SK-N-SH treated with all-trans-retinoic acid at 6 μM for 48 hours (cell line): Measurements from ENCODE around the gene NCAPG2.

ENCODE experiments used
- ARNTL ChIP-seq: fragments of 450-650 bp; formaldehyde crosslinking; IDR thresholded peaks from 2 replicates; pipeline ENCODE4 v1.5.0; 2020; ENCODE audit warnings: low read depth, mild to moderate bottlenecking, moderate library complexity, borderline replicate concordance
- ISL1 ChIP-seq: fragments of 250-450 bp; sonication (Bioruptor Pico); IDR thresholded peaks from 2 replicates; pipeline ENCODE4 v2.1.2; 2022; ENCODE audit warnings: mild to moderate bottlenecking, moderate library complexity
- POU6F1 ChIP-seq: fragments of 250-450 bp; sonication (Bioruptor Pico); IDR thresholded peaks from 2 replicates; pipeline ENCODE4 v1.8.0; 2021; ENCODE audit warnings: low read depth, mild to moderate bottlenecking, moderate library complexity, borderline replicate concordance
- PPARA ChIP-seq: fragments of 250-450 bp; sonication (Bioruptor Pico); IDR thresholded peaks from 2 replicates; pipeline ENCODE4 v1.5.0; 2020; ENCODE audit warnings: mild to moderate bottlenecking, borderline replicate concordance
- TCF4 ChIP-seq: fragments of 250-450 bp; sonication (Bioruptor Pico); IDR thresholded peaks from 2 replicates; pipeline ENCODE4 v1.8.0; 2021; ENCODE audit warnings: mild to moderate bottlenecking, moderate library complexity, borderline replicate concordance
- TOX ChIP-seq: fragments of 250-450 bp; sonication (Bioruptor Pico); IDR thresholded peaks from 2 replicates; pipeline ENCODE4 v1.8.0; 2021; ENCODE audit warnings: mild to moderate bottlenecking, moderate library complexity, borderline replicate concordance
- ZC3H10 ChIP-seq: fragments of 250-450 bp; sonication (Bioruptor Pico); IDR thresholded peaks from 2 replicates; pipeline ENCODE4 v1.5.1; 2021; ENCODE audit warnings: mild to moderate bottlenecking, moderate library complexity
- ZFP3 ChIP-seq: fragments of 250-450 bp; sonication (Bioruptor Pico); IDR thresholded peaks from 2 replicates; pipeline ENCODE4 v1.5.0; 2020; ENCODE audit warnings: mild to moderate bottlenecking, moderate library complexity
- ZFP30 ChIP-seq: fragments of 450-650 bp; formaldehyde crosslinking; IDR thresholded peaks from 2 replicates; pipeline ENCODE4 v1.5.0; 2022; ENCODE audit warnings: mild to moderate bottlenecking, moderate library complexity
- ZNF565 ChIP-seq: fragments of 450-650 bp; formaldehyde crosslinking; conservative IDR thresholded peaks from 2 replicates; pipeline ENCODE4 v1.5.0; 2020; ENCODE audit warnings: low read depth, mild to moderate bottlenecking, moderate library complexity
- TF ChIP-seq, protein P1 (sequence below): fragments of 250-450 bp; sonication (Bioruptor Pico); IDR thresholded peaks from 2 replicates; pipeline ENCODE4 v1.8.0; 2020; ENCODE audit warnings: mild to moderate bottlenecking, moderate library complexity, borderline replicate concordance

DNA sequence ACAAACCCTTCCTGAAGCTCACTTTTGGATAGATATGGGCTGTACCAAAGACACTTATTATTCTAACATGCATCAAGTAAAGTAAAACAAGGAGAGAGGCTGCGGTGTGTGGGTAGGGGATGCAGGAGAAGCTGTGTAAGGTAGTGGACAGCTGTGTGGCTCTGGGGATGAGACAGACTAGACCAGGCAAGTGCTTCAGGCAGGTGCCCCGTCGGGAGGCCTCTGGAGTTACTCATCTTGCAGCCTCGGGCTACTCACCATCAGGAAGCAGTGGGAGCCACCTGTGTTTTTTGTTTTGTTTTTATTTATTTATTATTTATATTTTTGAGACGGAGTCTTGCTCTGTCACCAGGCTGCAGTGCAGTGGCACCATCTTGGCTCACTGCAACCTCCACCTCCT lies 49.3 kb upstream of the NCAPG2 start:
- no peak for TF ChIP-seq ZNF565 (CRISPR knock-in tag)
- no peak for TF ChIP-seq ARNTL
- TF ChIP-seq TOX: no peak
- TF ChIP-seq ISL1 (CRISPR knock-in tag): no peak
- TF ChIP-seq, protein P1, sequence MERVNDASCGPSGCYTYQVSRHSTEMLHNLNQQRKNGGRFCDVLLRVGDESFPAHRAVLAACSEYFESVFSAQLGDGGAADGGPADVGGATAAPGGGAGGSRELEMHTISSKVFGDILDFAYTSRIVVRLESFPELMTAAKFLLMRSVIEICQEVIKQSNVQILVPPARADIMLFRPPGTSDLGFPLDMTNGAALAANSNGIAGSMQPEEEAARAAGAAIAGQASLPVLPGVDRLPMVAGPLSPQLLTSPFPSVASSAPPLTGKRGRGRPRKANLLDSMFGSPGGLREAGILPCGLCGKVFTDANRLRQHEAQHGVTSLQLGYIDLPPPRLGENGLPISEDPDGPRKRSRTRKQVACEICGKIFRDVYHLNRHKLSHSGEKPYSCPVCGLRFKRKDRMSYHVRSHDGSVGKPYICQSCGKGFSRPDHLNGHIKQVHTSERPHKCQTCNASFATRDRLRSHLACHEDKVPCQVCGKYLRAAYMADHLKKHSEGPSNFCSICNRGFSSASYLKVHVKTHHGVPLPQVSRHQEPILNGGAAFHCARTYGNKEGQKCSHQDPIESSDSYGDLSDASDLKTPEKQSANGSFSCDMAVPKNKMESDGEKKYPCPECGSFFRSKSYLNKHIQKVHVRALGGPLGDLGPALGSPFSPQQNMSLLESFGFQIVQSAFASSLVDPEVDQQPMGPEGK (CRISPR knock-in tag): no peak
- TF ChIP-seq TCF4: no peak
- TF ChIP-seq ZFP30 (CRISPR knock-in tag): no peak
- no peak for TF ChIP-seq POU6F1
- TF ChIP-seq ZC3H10 (CRISPR knock-in tag): no peak
- no peak for TF ChIP-seq ZFP3 (CRISPR knock-in tag)
- TF ChIP-seq PPARA (CRISPR knock-in tag): no peak
